Parathyroid adenoma (tissue), 2 donors: ENCODE measurements around the gene CFTR.

Experiments used
- H2AFZ ChIP-seq: fragments of 300-600 bp; sonication (generic); one replicate; pipeline ENCODE4 v1.7.0; 2017; ENCODE audit warnings: antibody characterized with exemption, mild to moderate bottlenecking
- H3K27ac ChIP-seq: fragments of 300-600 bp; sonication (generic); one replicate; pipeline ENCODE4 v1.7.0; 2017
- H3K27me3 ChIP-seq: fragments of 300-600 bp; sonication (generic); one replicate; pipeline ENCODE4 v1.7.0; 2017; ENCODE audit warnings: low read length; ENCODE audit not compliant: control insufficient read depth, insufficient read depth
- H3K36me3 ChIP-seq: fragments of 300-600 bp; sonication (generic); one replicate; pipeline ENCODE4 v1.7.0; 2017; ENCODE audit warnings: low read length; ENCODE audit not compliant: control insufficient read depth, insufficient read depth
- H3K4me1 ChIP-seq: fragments of 300-600 bp; sonication (generic); one replicate; pipeline ENCODE4 v1.7.0; 2017; ENCODE audit warnings: control low read depth
- H3K4me2 ChIP-seq: fragments of 300-600 bp; sonication (generic); one replicate; pipeline ENCODE4 v1.7.0; 2017; ENCODE audit warnings: low read length
- H3K4me3 ChIP-seq: fragments of 300-600 bp; sonication (generic); one replicate; pipeline ENCODE4 v1.7.0; 2017; ENCODE audit warnings: low read depth, low read length
- H3K79me2 ChIP-seq: fragments of 300-600 bp; sonication (generic); one replicate; pipeline ENCODE4 v1.7.0; 2017; ENCODE audit warnings: control low read depth
- H3K9ac ChIP-seq: fragments of 300-600 bp; sonication (generic); one replicate; pipeline ENCODE4 v1.7.0; 2017; ENCODE audit warnings: mild to moderate bottlenecking
- H3K9me3 ChIP-seq: fragments of 300-600 bp; sonication (generic); one replicate; pipeline ENCODE4 v1.7.0; 2017; ENCODE audit warnings: low read length; ENCODE audit not compliant: control insufficient read depth
- CTCF ChIP-seq: fragments of 300-600 bp; sonication (generic); IDR thresholded peaks from one replicate; pipeline ENCODE4 v1.7.0; 2017; ENCODE audit warnings: antibody characterized with exemption, mild to moderate bottlenecking
- donor health status: primary hyperparathyroidism.

The CFTR gene

GRCh38 chr7:117596134-117596533 lies 116.3 kb downstream of the CFTR start:
- H2AFZ ChIP-seq, result no peak overlapping the region
- no peak for TF ChIP-seq CTCF
- H3K27me3 ChIP-seq, result no peaks in the 10 kb centered on the region
- H3K4me3 ChIP-seq, result no peak overlapping the region
- no peak overlapping the region for H3K9ac ChIP-seq
- H3K79me2 ChIP-seq, result no peaks in the 10 kb centered on the region
- no peaks in the 10 kb centered on the region for H3K4me1 ChIP-seq
- no peak overlapping the region for H3K4me2 ChIP-seq
- no peak overlapping the region for H3K27ac ChIP-seq
- no peaks in the 10 kb centered on the region for H3K36me3 ChIP-seq
- H3K9me3 ChIP-seq, result no peaks in the 10 kb centered on the region

GRCh38 chr7:117597755-117598154 lies 117.9 kb downstream of the CFTR start:
- no peaks in the 10 kb centered on the region for H3K79me2 ChIP-seq
- TF ChIP-seq CTCF, result no peak
- no peak overlapping the region for H3K9ac ChIP-seq
- no peaks in the 10 kb centered on the region for H3K36me3 ChIP-seq
- no peak overlapping the region for H2AFZ ChIP-seq
- no peaks in the 10 kb centered on the region for H3K27me3 ChIP-seq
- no peak overlapping the region for H3K4me3 ChIP-seq
- no peaks in the 10 kb centered on the region for H3K4me1 ChIP-seq
- no peaks in the 10 kb centered on the region for H3K9me3 ChIP-seq
- no peak overlapping the region for H3K27ac ChIP-seq
- H3K4me2 ChIP-seq, result no peak overlapping the region

GRCh38 chr7:117600911-117601310 lies 121.1 kb downstream of the CFTR start:
- no peak overlapping the region for H3K4me3 ChIP-seq
- H3K9me3 ChIP-seq, result no peaks in the 10 kb centered on the region
- H2AFZ ChIP-seq, result no peak overlapping the region
- H3K79me2 ChIP-seq, result no peaks in the 10 kb centered on the region
- H3K36me3 ChIP-seq, result no peaks in the 10 kb centered on the region
- H3K27ac ChIP-seq, result no peak overlapping the region
- H3K4me2 ChIP-seq, result no peak overlapping the region
- H3K4me1 ChIP-seq, result no peaks in the 10 kb centered on the region
- H3K27me3 ChIP-seq, result no peaks in the 10 kb centered on the region
- TF ChIP-seq CTCF, result no peak
- H3K9ac ChIP-seq, result no peak overlapping the region

GRCh38 chr7:117603627-117604026 lies 123.8 kb downstream of the CFTR start:
- H3K79me2 ChIP-seq, result no peaks in the 10 kb centered on the region
- no peak overlapping the region for H3K4me3 ChIP-seq
- H3K9ac ChIP-seq, result no peak overlapping the region
- no peak overlapping the region for H3K27ac ChIP-seq
- H3K27me3 ChIP-seq, result no peaks in the 10 kb centered on the region
- no peak overlapping the region for H2AFZ ChIP-seq
- no peak for TF ChIP-seq CTCF
- no peaks in the 10 kb centered on the region for H3K9me3 ChIP-seq
- no peaks in the 10 kb centered on the region for H3K4me1 ChIP-seq
- no peak overlapping the region for H3K4me2 ChIP-seq
- H3K36me3 ChIP-seq, result no peaks in the 10 kb centered on the region

GRCh38 chr7:117605712-117606111 lies 125.9 kb downstream of the CFTR start:
- Histone ChIP-seq H3K79me2 (no peaks in the 10 kb centered on the region), H3K27ac (no peak overlapping the region), H2AFZ (no peak overlapping the region), H3K4me3 (no peak overlapping the region), H3K27me3 (no peaks in the 10 kb centered on the region), H3K4me1 (no peaks in the 10 kb centered on the region), H3K36me3 (no peaks in the 10 kb centered on the region), H3K9ac (no peak overlapping the region), H3K4me2 (no peak overlapping the region), H3K9me3 (no peaks in the 10 kb centered on the region)
- TF ChIP-seq CTCF, result no peak
